ENCODE measurements around the gene WLS. TPM values are rescaled to one million over a fixed set of nuclear protein-coding genes. Genes with fewer than 3 reads are reported as not detected.

WLS gene
- total RNA-seq, 2 experiments from 2014 or later, result not detected

GRCh38 chr1:68197461-68197860, 34.9 kb downstream of the WLS start:
- H3K4me1 Mint-ChIP-seq, result no peaks in the 10 kb centered on the region
- H3K36me3 Mint-ChIP-seq, result no peaks in the 10 kb centered on the region
- peaks cover 3% of the 10 kb centered on the region for H3K27me3 Mint-ChIP-seq
- no peaks in the 10 kb centered on the region for H3K9me3 Mint-ChIP-seq
- no peak overlapping the region for H3K4me3 Mint-ChIP-seq
- H3K27ac Mint-ChIP-seq, result no peak overlapping the region
- no peak for DNase-seq

GRCh38 chr1:68196676-68197075, 35.6 kb downstream of the WLS start:
- Mint-ChIP-seq H3K4me1 (no peaks in the 10 kb centered on the region), H3K27ac (no peak overlapping the region), H3K27me3 (peaks cover 3% of the 10 kb centered on the region), H3K36me3 (no peaks in the 10 kb centered on the region), H3K4me3 (no peak overlapping the region), H3K9me3 (no peaks in the 10 kb centered on the region)
- DNase-seq, result no peak

- H3K4me3 Mint-ChIP-seq, result no peak overlapping the region
- no peaks in the 10 kb centered on the region for H3K36me3 Mint-ChIP-seq
- no peaks in the 10 kb centered on the region for H3K4me1 Mint-ChIP-seq
- no peaks in the 10 kb centered on the region for H3K9me3 Mint-ChIP-seq
- no peaks in the 10 kb centered on the region for H3K27me3 Mint-ChIP-seq
- DNase-seq, result no peak
- H3K27ac Mint-ChIP-seq, result no peak overlapping the region
Measured at GRCh38 chr1:68191717-68192116, 40.6 kb downstream of the WLS start.

GRCh38 chr1:68188644-68189340, 43.5 kb downstream of the WLS start:
- Mint-ChIP-seq H3K36me3 (no peaks in the 10 kb centered on the region), H3K27me3 (peaks cover 5% of the 10 kb centered on the region)

GRCh38 chr1:68188060-68188538, 44.2 kb downstream of the WLS start:
- Mint-ChIP-seq H3K27me3 (peaks cover 5% of the 10 kb centered on the region), H3K4me1 (no peaks in the 10 kb centered on the region), H3K36me3 (no peaks in the 10 kb centered on the region), H3K27ac (no peak overlapping the region), H3K4me3 (no peak overlapping the region), H3K9me3 (no peaks in the 10 kb centered on the region)
- no peak for DNase-seq

More at GRCh38 chr1:68188644-68189340, 43.5 kb downstream of the WLS start:
- DNase-seq, result no peak
- Mint-ChIP-seq H3K4me3 (no peak overlapping the region), H3K27ac (no peak overlapping the region), H3K4me1 (no peaks in the 10 kb centered on the region), H3K9me3 (no peaks in the 10 kb centered on the region)

GRCh38 chr1:68185743-68186142, 46.6 kb downstream of the WLS start:
- Mint-ChIP-seq H3K4me3 (no peak overlapping the region), H3K4me1 (no peaks in the 10 kb centered on the region), H3K36me3 (no peaks in the 10 kb centered on the region), H3K27ac (no peak overlapping the region), H3K27me3 (peaks cover 5% of the 10 kb centered on the region), H3K9me3 (no peaks in the 10 kb centered on the region)
- no peak for DNase-seq

GRCh38 chr1:68183895-68184294, 48.4 kb downstream of the WLS start:
- no peak for DNase-seq

GRCh38 chr1:68181165-68181556, 51.2 kb downstream of the WLS start:
- Mint-ChIP-seq H3K27me3 (peaks cover 5% of the 10 kb centered on the region), H3K27ac (no peak overlapping the region), H3K9me3 (no peaks in the 10 kb centered on the region), H3K36me3 (no peaks in the 10 kb centered on the region), H3K4me1 (peaks cover 3% of the 10 kb centered on the region), H3K4me3 (no peak overlapping the region)
- DNase-seq, result no peak

More at GRCh38 chr1:68183895-68184294, 48.4 kb downstream of the WLS start:
- Mint-ChIP-seq H3K27me3 (peaks cover 5% of the 10 kb centered on the region), H3K9me3 (no peaks in the 10 kb centered on the region), H3K27ac (no peak overlapping the region), H3K4me3 (no peak overlapping the region), H3K36me3 (no peaks in the 10 kb centered on the region), H3K4me1 (peaks cover 2% of the 10 kb centered on the region)

GRCh38 chr1:68180441-68181164, 51.7 kb downstream of the WLS start:
- Mint-ChIP-seq H3K4me1 (peaks cover 3% of the 10 kb centered on the region), H3K27ac (no peak overlapping the region), H3K36me3 (no peaks in the 10 kb centered on the region), H3K27me3 (peaks cover 7% of the 10 kb centered on the region), H3K4me3 (no peak overlapping the region), H3K9me3 (no peaks in the 10 kb centered on the region)
- DNase-seq, result no peak

GRCh38 chr1:68178821-68179490, 53.4 kb downstream of the WLS start:
- H3K9me3 Mint-ChIP-seq, result no peaks in the 10 kb centered on the region
- H3K4me3 Mint-ChIP-seq, result no peak overlapping the region
- DNase-seq, result no peak
- H3K27me3 Mint-ChIP-seq, result peaks cover 8% of the 10 kb centered on the region
- no peaks in the 10 kb centered on the region for H3K36me3 Mint-ChIP-seq
- peaks cover 3% of the 10 kb centered on the region for H3K4me1 Mint-ChIP-seq
- peak overlapping the region; percentile 1 for H3K27ac Mint-ChIP-seq

- H3K4me1 Mint-ChIP-seq, result peaks cover 3% of the 10 kb centered on the region
- no peak overlapping the region for H3K27ac Mint-ChIP-seq
- no peaks in the 10 kb centered on the region for H3K36me3 Mint-ChIP-seq
- DNase-seq, result no peak
- H3K27me3 Mint-ChIP-seq, result peaks cover 9% of the 10 kb centered on the region
- H3K9me3 Mint-ChIP-seq, result peaks cover 2% of the 10 kb centered on the region
- no peak overlapping the region for H3K4me3 Mint-ChIP-seq
Measured at GRCh38 chr1:68175621-68176398, 56.5 kb downstream of the WLS start.

- peaks cover 2% of the 10 kb centered on the region for H3K9me3 Mint-ChIP-seq
- H3K27ac Mint-ChIP-seq, result no peak overlapping the region
- no peaks in the 10 kb centered on the region for H3K36me3 Mint-ChIP-seq
- no peak for DNase-seq
- H3K4me3 Mint-ChIP-seq, result no peak overlapping the region
- H3K27me3 Mint-ChIP-seq, result peaks cover 9% of the 10 kb centered on the region
- H3K4me1 Mint-ChIP-seq, result peaks cover 3% of the 10 kb centered on the region
Measured at GRCh38 chr1:68174738-68175113, 57.6 kb downstream of the WLS start.

- Mint-ChIP-seq H3K27me3 (peaks cover 9% of the 10 kb centered on the region), H3K9me3 (peaks cover 2% of the 10 kb centered on the region), H3K4me3 (no peak overlapping the region), H3K27ac (no peak overlapping the region), H3K36me3 (no peaks in the 10 kb centered on the region), H3K4me1 (peaks cover 3% of the 10 kb centered on the region)
- DNase-seq, result no peak
Measured at GRCh38 chr1:68173936-68174737, 58.2 kb downstream of the WLS start.

GRCh38 chr1:68173283-68173935, 58.9 kb downstream of the WLS start:
- Mint-ChIP-seq H3K4me3 (no peak overlapping the region), H3K9me3 (peaks cover 2% of the 10 kb centered on the region), H3K27ac (no peak overlapping the region), H3K36me3 (no peaks in the 10 kb centered on the region), H3K27me3 (peaks cover 9% of the 10 kb centered on the region), H3K4me1 (no peaks in the 10 kb centered on the region)
- DNase-seq, result no peak

Measured in activated naive CD8-positive, alpha-beta T cell treated with anti-CD3 and anti-CD28 coated beads for 36 hours (primary cell).